OCI-LY1 (cell line): ENCODE measurements around the gene EPB41L2.

ENCODE experiments used
- CTCF ChIP-seq: fragments of 200-600 bp; sonication (generic), shearing (Covaris generic); IDR thresholded peaks from 2 replicates; pipeline ENCODE4 v1.5.1; 2017; ENCODE audit warnings: mild to moderate bottlenecking, antibody characterized with exemption, low read length, moderate library complexity, mixed read lengths
- EZH2 ChIP-seq: fragments of 200-600 bp; sonication (generic), shearing (Covaris generic); IDR thresholded peaks from 2 replicates; pipeline ENCODE4 v1.8.0; 2017; ENCODE audit warnings: borderline replicate concordance, mixed run types, mild to moderate bottlenecking, antibody characterized with exemption, low read length, moderate library complexity, mixed read lengths

- no peak for TF ChIP-seq CTCF
- TF ChIP-seq EZH2: no peak
These were observed 266.0 kb downstream of the EPB41L2 start for GRCh38 chr6:130797061-130797460.
